GM19324 (cell line): ENCODE measurements around the gene DMTF1.
"Not testable (repeated sequence)": the region's sequence is repeated elsewhere in the genome, so short reads cannot be mapped to it uniquely, and the experiment has no call there.

Experiments used
- ATAC-seq: cut with Tn5 transposase; IDR thresholded peaks from one replicate; pipeline ENCODE4 v1.9.1; 2021; ENCODE audit warnings: mild to moderate bottlenecking, moderate library complexity; ENCODE audit not compliant: unreplicated experiment, low FRiP score

Gene DMTF1

DNA sequence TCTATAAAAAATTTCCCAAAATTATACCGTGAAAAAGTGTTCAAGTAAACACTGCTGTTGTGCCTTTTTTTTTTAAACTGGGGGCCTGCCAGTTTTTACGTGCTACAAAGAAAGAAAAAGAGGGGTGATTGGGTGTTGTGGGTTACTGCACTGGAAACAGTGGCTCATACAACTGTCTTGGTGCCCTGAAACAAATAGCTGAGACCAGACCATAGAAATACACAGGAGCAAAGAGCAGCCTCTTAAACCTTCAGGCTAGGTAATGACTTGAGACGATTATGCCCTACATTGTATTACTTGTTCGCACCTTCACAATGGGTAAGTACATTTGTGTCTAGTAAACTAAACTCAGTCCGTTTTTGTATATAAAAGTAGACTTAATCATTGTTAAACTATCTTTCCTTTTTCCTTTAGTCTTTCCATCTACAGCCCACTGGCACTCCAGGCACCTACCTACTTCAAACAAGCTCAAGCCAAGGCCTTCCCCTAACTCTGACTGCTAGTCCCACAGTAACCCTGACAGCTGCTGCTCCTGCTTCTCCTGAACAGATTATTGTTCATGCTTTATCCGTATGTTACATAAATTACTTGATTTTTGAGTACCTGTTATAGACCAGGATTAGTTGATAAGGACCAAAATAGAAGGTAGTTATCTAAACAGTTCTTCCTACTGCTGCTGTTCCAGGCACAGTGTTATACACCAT lies 40.7 kb downstream of the DMTF1 start:
- ATAC-seq = no peak

DNA sequence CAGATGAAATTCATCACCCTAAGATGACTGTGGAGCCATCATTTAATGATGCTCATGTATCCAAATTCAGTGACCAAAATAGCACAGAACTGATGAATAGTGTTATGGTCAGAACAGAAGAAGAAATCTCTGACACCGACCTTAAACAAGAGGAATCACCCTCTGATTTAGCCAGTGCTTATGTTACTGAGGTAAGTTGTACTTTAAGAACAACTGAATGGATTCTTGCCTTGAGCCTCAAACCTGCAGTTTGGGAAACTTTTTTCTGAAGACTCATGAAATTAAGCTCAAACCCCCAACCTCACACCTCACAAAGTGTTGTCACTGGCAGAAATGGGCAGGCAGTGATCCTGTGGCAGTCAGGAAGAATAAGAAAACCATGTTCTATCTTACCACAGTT lies 41.7 kb downstream of the DMTF1 start:
- no peak for ATAC-seq

DNA sequence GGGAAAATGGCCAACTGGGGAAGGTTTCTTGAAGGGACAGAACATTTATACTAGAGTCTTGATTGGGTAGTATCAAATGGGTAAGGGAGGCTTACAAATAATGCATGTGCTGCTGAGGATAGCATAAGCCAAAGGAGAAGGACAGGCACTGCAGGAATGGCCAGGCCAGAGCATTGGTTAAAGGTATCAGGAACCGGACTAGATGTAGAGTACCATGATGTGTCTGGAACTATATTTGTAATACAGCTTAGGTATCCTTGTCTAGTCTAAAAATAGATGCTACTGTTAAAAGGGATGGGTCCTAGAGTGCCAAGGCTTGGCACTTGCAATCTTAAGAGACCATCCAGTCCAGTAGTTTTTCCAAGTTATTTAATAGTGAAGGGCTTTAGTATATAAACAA lies 47.0 kb downstream of the DMTF1 start:
- no peak for ATAC-seq

DNA sequence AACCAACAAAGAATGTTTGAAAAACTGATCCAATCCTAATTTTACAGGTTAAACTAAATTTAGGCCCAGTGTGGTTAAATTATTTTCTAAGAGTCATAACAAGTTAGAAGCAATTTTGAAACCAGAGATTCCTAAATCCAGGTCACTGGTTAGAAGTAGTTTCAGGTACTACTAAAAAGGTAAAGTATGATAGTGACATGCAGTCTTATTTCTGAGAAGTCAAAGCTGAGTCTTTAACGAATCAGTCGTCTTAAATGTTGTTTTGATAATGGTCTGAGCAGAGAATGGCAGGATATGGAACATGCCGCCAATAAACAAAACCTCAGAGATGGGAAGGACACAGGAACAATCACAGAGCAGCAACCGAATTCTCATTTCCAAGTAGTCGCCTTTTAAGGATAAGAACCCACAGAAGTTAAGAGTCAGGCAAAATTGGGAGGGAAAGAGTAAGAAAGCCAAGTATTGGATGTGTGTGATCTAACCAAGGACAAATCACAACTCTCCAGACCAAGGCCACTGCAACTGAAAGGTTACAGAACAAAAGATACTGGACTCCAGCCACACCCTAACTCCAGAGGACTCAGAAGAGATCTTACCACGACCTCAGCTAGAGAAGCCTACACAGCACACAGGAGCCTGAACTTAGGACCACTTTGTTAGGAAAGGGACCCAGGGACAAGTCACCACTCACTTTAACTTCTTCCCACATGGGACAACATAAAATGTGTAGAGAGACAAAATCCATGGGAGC lies 47.6 kb downstream of the DMTF1 start:
- ATAC-seq = no peak

DNA sequence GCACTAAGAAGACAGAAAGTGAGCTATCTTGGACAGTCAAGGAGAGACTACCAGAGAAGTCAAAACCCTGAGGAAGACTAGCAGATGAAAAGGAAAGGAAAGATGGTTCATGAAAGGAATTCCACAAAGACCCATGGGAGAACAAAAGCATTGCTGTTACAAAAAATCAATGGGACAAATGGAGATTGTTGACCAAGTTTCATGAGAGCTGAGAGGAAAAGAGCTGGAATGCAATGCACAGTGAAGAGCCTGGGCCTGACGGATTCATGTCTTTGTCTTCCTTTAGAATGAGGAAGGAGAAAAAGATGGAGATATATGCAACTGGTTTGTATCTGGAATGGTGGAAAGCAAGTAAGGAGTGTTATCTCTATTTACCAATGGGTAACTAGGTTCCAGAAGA lies 50.0 kb downstream of the DMTF1 start:
- no peak for ATAC-seq

DNA sequence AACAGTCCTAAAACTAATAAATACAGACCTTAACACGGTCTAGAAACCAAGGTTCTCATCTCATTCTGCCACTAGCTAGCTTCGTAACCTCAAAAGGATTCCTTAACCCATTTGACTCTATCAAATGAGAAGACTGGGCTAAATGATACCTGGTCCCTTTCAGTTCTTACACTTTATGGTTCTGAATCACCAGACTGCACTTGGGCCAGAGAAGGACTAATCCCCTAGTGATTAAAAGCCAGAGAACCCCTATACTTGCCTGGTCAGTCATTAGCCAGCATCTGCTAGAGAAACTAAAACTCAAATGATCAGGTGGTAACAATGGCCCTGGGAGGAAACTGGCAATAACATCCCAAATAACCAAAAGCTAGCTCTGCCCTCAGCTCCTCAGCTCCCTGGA lies 50.5 kb downstream of the DMTF1 start:
- no peak for ATAC-seq

DNA sequence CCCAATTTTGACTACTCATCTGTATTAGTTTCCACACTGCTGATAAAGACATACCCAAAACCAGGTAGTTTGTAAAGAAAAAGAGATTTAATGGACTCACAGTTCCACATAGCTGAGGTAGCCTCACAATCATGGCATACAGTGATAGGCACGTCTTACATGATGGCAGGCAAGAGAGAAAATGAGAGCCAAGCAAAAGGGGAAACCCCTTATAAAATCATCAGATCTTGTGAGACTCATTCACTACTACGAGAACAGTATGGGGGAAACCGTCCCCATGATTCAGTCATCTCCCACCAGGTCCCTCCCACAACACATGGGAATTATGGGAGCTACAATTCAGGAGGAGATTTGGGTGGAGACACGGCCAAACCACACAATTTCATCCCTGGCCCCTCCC lies 51.7 kb downstream of the DMTF1 start:
- ATAC-seq = not testable (repeated sequence)

DNA sequence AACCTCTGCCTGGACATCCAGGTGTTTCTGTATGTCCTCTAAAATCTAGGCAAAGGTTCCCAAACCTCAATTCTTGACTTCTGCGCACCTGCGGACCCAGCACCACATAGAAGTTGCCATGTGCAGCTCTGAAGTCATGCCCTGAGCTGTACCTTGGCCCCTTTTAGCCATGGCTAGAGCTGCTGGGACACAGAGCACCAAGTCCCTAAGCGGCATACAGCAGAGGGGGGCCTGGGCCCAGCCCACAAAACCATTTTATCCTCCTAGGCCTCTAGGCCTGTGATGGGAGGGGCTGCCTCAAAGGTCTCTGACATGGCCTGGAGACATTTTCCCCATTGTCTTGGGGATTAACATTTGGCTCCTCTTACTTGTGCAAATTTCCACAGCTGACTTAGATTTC lies 52.7 kb downstream of the DMTF1 start:
- no peak for ATAC-seq

DNA sequence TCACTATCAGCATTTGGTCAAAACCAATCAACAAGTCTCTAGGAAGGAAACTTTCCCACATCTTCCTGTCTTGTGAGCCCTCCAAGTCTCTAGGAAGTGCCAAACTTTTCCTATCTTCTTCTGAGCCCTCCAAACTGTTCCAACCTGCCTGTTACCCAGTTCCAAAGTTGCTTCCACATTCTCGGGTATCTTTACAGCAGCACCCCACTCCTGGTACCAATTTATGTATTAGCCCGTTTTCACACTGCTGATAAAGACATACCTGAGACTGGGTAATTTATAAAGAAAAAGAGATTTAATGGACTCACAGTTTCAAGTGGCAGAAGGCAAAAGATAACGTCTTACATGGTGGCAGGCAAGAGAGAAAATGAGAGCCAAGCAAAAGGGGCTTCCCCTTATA lies 53.4 kb downstream of the DMTF1 start:
- ATAC-seq = not testable (repeated sequence)

DNA sequence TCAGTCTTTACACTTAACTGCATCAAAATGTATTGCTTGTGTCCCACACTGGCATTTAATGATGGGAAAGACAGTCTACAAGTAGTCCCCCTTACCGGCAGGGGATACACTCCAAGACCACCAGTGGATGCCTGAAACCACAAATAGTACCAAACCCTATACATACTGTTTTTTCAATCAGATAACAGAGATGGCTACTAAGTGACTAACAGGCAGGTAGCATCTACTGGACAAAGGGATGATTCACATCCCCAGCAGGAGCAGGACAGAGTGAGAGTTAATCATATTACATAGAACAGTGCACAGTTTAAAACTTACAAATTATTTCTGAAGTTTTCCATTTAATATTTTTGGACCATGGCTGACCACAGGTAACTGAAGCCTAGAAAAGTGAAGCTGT lies 54.1 kb downstream of the DMTF1 start:
- ATAC-seq = no peak

DNA sequence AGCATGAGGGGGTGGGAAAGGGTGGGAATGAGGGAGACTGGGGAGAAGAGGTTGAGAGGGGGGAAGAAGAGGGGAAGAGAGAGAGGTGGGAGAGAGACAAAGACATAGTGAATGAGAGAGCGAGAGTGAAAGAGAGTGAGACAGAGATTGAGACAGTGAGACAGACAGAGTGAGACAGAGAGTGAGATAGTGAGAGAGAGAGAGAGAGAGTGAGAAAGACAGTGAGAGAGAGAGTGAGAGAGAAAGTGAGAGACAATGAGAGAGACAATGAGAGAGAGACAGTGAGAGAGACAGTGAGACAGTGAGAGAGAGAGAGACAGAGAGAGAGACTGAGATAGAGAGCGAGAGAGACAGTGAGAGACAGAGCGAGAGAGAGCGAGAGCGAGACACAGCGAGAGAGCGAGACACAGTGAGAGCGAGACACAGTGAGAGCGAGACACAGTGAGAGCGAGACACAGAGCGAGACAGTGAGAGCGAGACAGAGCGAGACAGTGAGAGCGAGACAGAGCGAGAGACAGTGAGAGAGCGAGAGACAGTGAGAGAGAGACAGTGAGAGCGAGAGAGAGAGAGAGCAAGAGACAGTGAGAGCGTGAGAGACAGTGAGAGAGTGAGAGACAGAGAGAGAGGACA lies 57.2 kb downstream of the DMTF1 start:
- no peak for ATAC-seq

DNA sequence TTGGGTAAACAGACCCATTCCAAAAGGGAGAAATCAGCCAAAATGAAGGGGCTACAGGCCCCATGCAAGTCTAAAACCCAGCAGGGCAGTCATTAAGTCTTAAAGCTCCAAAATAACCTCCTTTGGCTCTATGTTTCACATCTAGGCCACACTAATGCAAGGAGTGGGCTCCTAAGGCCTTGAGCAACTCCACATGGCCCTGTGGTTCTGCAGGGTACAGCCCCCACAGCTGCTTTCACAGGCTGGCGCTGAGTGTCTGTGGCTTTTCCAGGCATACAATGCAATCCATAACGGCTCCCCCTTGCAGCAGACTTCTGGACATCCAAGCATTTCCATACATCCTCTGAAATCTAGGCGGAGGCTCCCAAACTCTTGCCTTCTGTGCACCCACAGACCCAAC lies 58.3 kb downstream of the DMTF1 start:
- no peak for ATAC-seq

DNA sequence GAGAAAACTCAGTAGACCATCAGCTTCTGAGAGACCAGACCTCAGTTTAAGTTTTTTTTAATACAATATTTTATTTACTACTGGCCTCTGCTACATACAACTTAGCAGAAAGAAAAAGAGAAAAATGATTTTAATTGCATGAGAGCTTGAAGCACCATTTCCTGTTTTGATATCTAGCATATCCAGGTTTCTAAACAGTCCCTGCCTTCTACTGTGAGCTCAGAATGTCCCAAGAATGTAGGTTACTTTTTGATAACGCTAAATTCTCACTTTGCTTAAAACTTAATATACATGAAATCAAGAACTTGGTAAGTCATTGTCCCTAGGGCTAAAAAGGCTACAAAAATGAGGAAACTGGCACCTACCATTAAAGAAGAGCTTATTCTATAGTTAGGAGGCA lies 60.2 kb downstream of the DMTF1 start:
- ATAC-seq = no peak

DNA sequence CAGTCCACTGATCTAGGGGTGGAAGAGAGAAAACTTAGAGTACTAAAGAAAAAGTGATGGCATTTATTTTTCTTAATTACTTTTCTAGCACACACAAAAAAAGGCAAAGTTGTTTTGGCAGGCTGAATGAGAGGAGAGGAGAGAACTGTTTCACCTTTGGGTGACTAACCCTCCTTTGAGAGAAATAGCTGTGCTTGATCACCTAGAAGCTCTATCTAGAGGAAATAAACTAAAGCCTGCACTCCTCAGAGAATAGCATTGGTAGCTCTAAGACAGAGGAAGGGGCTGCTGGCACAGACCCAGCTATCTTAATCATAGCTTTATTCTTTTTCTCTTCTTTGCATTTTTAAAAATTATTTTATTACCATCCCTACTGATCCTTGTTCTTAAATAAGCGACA lies 61.0 kb downstream of the DMTF1 start:
- ATAC-seq = no peak

DNA sequence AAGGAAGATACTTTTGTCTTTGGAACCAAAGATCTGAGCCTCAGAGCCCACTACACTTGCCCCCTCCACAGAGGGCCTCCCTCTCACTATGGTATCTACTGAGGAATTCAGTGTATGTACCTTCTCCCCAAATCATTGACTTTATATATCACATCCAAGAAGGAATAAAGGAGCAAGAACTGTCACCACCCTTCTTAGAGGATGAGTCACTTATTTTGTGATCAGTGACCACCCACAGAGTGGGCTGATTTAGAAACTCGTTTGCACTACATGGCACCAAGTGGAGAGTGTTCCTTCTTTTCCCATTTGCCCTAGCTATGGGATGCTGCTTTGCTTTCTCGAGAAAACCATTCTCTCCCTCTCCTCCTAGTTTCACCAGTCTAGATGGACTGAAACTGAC lies 61.6 kb downstream of the DMTF1 start:
- ATAC-seq = no peak

DNA sequence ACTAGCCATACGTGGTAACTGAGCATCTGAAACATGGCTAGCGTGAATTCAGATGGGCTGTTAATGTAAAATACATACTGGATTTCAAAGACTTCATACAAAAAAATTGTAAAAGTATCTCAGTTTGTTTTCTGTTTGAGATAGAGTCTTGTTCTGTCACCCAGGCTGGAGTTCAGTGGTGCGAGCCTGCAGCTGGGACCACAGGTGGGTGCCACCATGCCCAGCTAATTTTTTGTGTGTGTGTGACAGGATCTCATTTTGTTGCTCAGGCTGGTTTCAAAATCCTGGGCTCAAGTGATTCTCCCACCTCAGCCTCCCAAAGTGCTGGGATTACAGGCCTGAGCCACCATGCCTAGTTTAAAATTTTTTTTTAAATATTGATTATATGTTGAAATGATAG lies 62.8 kb downstream of the DMTF1 start:
- ATAC-seq = no peak

DNA sequence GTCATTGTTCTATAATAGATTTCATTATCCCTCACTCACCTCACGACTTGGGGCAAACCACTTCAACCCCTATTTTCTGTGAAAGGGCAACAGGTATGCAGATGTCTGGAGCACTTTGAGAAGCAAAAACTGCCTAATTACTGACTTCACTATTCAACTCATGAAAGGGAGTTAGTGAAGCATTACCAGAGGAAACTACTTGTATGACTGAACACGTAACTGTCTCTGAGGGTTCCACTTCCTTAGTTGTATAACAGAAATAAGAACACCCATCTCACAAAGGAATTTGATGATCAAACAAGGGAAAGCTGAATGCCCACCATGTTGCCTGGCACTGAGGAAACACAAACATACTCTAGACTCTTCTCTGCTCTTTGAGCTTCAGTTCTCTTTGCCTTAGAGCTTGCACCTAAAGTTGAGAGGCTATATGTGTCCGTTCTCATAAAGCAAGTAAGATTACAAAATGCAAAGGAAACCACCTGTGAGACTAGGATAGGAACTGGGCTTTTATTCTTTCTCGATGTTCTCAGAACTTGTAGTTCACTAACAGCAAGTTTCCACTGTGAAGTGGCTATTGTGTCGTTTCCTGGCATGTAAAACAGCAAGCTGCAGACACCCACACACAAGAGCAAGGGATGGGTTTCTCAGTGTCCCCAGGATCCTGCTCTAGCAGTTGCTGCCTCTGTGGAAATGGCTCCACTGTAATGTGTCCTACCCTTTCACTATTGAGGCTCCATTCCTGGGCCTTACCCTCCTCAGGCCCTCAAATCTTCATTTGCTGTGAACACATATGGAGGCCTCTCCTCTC lies 64.7 kb downstream of the DMTF1 start:
- ATAC-seq = peak; percentile 47

DNA sequence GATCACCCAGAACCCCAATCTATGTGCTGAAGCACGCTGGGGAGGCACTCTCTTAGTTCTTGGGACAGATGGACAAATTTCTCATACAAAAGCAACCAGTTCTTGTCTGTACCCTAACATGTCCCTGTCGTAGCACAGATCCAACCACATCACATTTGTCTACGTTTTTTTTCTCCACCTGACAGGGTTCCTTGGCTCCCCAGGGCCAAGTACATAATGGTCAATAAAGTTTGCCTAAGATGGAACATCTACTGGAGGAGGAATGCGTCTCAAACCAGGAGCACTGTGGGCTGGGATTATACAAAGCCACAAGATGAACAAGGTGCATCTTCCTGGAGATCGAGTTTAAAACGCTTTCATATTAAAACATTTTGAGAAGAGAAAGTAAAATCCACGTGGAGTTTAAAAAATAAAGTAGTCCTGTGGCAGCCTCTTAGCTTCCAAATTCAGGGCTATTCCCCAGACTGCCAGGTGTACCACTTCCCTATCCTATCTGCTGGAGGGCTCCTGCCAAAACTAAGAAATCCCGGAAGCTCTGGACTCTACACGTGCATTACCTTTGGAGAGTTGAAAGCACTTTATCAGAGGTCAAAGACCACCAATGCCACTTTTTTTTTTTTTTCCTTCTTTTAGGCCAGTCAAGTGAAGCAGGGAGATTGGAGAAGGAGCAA lies 65.9 kb downstream of the DMTF1 start:
- no peak for ATAC-seq

DNA sequence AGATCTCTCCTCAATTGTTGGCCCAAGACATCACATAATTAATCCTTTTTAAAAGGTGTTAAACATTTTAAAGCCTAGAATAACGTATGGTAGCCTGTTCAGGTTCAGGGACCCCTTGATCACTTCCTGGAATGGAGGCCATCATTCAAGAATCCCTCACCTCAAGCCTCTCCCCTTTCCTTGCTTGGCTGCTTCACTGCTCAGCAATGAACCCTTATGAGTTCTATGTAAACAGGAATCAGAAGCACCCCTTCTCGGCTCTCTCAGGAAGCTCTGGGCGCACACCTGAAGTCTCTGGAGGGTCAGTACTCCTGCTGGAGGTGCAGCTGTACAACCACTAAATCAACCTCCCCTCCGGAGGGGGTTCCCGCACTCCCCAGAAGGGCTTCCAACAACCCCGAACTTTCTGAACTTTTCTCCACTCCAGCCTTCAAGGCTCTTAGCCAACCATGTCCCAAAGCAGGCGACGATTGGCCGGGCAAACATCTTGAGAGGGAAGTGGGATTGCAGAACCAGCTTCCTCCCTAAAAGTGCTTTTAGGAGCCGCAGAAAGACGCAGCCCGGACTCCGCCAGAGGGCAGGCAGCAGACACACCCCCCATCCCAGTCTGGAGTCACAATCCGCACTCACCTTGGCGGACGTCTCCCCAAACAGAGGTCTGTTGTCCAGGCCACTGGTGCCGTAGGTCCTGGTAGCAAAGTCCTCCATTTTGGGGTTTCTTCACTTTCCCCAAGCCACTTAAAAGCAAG lies 66.7 kb downstream of the DMTF1 start:
- ATAC-seq = peak; percentile 15

DNA sequence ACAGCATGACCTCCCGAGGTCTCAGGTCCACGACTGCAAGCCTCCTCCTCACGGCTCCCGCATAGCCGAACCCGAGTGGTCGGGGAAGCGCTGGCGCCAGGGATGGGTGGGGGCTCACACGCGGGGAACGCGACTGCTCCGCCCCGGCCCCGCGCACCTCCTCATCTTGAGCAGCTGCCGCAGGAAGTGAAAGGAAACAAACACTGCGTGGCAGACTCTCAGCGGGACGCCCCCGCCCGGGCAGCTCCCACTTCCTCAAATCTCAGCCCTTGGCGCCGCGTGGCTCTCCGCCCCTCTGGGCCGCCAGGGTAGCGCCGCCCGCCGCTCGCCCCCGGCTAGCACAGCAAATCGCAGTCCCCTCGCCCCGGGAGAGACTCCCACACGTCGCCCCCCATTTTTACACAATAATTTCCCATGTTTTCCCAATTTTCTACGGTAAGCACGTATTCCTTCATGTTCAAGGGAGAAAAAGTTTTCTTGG lies 67.3 kb downstream of the DMTF1 start, which contains the start of gene TMEM243:
TSS of gene TMEM243 (minus strand) at position 188 of the 481 bp plus-strand sequence. CDS start 229 bp downstream, outside the sequence.
- peak; percentile 57 for ATAC-seq
